ENCODE measurements around the gene NFATC2.

DNA sequence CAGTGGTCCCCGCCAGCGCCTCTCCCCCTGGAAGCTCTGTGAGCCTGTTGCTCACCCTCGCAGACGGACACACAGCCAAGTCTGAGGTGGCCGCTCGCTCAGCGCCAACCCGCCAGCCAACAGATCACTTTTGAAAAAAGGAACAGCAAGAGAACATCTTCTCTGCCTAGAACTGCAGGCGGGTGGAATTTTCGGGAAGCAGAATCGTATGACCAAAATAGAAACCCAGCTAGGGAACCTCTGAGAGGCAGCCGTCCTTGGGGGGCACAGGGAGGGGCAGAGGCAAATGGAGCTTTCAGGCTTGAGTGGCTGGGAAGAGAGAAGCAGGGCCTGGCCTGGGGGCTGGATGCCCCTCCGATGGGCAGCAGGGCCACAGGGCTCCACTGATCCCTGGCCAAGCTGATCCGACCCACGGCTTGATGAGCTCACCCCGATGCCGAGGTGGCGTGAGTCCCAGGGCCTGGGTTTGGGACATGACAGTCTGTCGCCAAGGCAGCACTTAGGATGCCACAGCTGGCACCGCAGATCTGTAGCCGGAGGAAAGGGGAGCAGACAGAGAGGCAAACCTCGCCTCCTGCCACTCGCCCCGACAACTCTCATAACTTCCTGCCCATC lies 9.8 kb downstream of the NFATC2 start:
- TF ChIP-seq, protein P1, sequence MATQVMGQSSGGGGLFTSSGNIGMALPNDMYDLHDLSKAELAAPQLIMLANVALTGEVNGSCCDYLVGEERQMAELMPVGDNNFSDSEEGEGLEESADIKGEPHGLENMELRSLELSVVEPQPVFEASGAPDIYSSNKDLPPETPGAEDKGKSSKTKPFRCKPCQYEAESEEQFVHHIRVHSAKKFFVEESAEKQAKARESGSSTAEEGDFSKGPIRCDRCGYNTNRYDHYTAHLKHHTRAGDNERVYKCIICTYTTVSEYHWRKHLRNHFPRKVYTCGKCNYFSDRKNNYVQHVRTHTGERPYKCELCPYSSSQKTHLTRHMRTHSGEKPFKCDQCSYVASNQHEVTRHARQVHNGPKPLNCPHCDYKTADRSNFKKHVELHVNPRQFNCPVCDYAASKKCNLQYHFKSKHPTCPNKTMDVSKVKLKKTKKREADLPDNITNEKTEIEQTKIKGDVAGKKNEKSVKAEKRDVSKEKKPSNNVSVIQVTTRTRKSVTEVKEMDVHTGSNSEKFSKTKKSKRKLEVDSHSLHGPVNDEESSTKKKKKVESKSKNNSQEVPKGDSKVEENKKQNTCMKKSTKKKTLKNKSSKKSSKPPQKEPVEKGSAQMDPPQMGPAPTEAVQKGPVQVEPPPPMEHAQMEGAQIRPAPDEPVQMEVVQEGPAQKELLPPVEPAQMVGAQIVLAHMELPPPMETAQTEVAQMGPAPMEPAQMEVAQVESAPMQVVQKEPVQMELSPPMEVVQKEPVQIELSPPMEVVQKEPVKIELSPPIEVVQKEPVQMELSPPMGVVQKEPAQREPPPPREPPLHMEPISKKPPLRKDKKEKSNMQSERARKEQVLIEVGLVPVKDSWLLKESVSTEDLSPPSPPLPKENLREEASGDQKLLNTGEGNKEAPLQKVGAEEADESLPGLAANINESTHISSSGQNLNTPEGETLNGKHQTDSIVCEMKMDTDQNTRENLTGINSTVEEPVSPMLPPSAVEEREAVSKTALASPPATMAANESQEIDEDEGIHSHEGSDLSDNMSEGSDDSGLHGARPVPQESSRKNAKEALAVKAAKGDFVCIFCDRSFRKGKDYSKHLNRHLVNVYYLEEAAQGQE (IDR thresholded peaks at IDR 0.05; ENCODE audit: borderline replicate concordance), result no peak
- TF ChIP-seq MXI1 (conservative IDR thresholded peaks at IDR 0.05; ENCODE audit: poor library complexity, severe bottlenecking) (no peak), POLR2AphosphoS5 (IDR thresholded peaks at IDR 0.05) (no peak), SMC3 (conservative IDR thresholded peaks at IDR 0.05; ENCODE audit: poor library complexity) (no peak)
- TF ChIP-seq, protein P2, sequence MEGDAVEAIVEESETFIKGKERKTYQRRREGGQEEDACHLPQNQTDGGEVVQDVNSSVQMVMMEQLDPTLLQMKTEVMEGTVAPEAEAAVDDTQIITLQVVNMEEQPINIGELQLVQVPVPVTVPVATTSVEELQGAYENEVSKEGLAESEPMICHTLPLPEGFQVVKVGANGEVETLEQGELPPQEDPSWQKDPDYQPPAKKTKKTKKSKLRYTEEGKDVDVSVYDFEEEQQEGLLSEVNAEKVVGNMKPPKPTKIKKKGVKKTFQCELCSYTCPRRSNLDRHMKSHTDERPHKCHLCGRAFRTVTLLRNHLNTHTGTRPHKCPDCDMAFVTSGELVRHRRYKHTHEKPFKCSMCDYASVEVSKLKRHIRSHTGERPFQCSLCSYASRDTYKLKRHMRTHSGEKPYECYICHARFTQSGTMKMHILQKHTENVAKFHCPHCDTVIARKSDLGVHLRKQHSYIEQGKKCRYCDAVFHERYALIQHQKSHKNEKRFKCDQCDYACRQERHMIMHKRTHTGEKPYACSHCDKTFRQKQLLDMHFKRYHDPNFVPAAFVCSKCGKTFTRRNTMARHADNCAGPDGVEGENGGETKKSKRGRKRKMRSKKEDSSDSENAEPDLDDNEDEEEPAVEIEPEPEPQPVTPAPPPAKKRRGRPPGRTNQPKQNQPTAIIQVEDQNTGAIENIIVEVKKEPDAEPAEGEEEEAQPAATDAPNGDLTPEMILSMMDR (IDR thresholded peaks at IDR 0.05; ENCODE audit: poor library complexity, severe bottlenecking), result no peak
